ENCODE measurements around the gene DNM3.
A peak's percentile ranks its signal among the peaks of the same experiment; 100 is the strongest.

Gene DNM3

GRCh38 chr1:172383536-172383935 is 542.2 kb downstream of the DNM3 start:
- no peak for DNase-seq

GRCh38 chr1:172384656-172385055 is 543.4 kb downstream of the DNM3 start:
- DNase-seq: no peak

GRCh38 chr1:172386046-172386445 is 544.7 kb downstream of the DNM3 start:
- DNase-seq: no peak

- DNase-seq: no peak
Measured at GRCh38 chr1:172388490-172388889, 547.2 kb downstream of the DNM3 start.

GRCh38 chr1:172390301-172390682 is 549.0 kb downstream of the DNM3 start:
- DNase-seq: no peak

GRCh38 chr1:172390683-172391551 is 549.6 kb downstream of the DNM3 start:
- no peak for DNase-seq

- DNase-seq: no peak
Measured at GRCh38 chr1:172391976-172392375, 550.7 kb downstream of the DNM3 start.

- DNase-seq: no peak
Measured at GRCh38 chr1:172393354-172393753, 552.1 kb downstream of the DNM3 start.

GRCh38 chr1:172394141-172394751 is 552.9 kb downstream of the DNM3 start:
- no peak for DNase-seq

GRCh38 chr1:172394811-172395210 is 553.5 kb downstream of the DNM3 start:
- DNase-seq: no peak

GRCh38 chr1:172395576-172395975 is 554.3 kb downstream of the DNM3 start:
- no peak for DNase-seq

GRCh38 chr1:172397221-172397620 is 555.9 kb downstream of the DNM3 start:
- DNase-seq: no peak

GRCh38 chr1:172397633-172398032 is 556.3 kb downstream of the DNM3 start:
- DNase-seq: no peak

- no peak for DNase-seq
Measured at GRCh38 chr1:172398193-172398592, 556.9 kb downstream of the DNM3 start.

GRCh38 chr1:172398970-172399755 is 557.9 kb downstream of the DNM3 start:
- peak; percentile 97 for DNase-seq

GRCh38 chr1:172399756-172400721 is 558.7 kb downstream of the DNM3 start:
- no peak for DNase-seq

GRCh38 chr1:172400722-172401105 is 559.4 kb downstream of the DNM3 start:
- no peak for DNase-seq

- DNase-seq: no peak
Measured at GRCh38 chr1:172401477-172401876, 560.2 kb downstream of the DNM3 start.

GRCh38 chr1:172401892-172402291 is 560.6 kb downstream of the DNM3 start:
- DNase-seq: no peak

GRCh38 chr1:172402878-172403569 is 561.7 kb downstream of the DNM3 start:
- no peak for DNase-seq

- no peak for DNase-seq
Measured at GRCh38 chr1:172404121-172404520, 562.8 kb downstream of the DNM3 start.

- DNase-seq: no peak
Measured at GRCh38 chr1:172405912-172406311, 564.6 kb downstream of the DNM3 start.

Data from GOT3 (cell line).